ENCODE measurements around the gene FBXL17. TPM values are rescaled to one million over a fixed set of nuclear protein-coding genes. Genes with fewer than 3 reads are reported as not detected.

The FBXL17 gene
- total RNA-seq, 1 donor from 2014 or later: 22.4 TPM

- Histone ChIP-seq H3K4me3 (ENCODE audit: low read length in 3 of 3) (no peak overlapping the region), H3K27ac (ENCODE audit: low read depth, low read length) (no peak overlapping the region), H3K36me3 (ENCODE audit: control insufficient read depth in 3 of 3, insufficient read depth in 3 of 3, low read length in 3 of 3) (peaks cover 0 to 2% (median 0%) of the 10 kb centered on the region in 3 donors), H3K9ac (ENCODE audit: low read depth in 1 of 3, low read length in 3 of 3) (no peak overlapping the region), H3K4me1 (ENCODE audit: control insufficient read depth in 3 of 3, insufficient read depth in 3 of 3, low read length in 3 of 3) (no peaks in the 10 kb centered on the region), H3K9me3 (ENCODE audit: control insufficient read depth in 3 of 3, low read length in 3 of 3) (no peaks in the 10 kb centered on the region), H3K27me3 (ENCODE audit: control insufficient read depth in 3 of 3, insufficient read depth in 3 of 3, low read length in 3 of 3) (no peaks in the 10 kb centered on the region)
These were observed 320.0 kb downstream of the FBXL17 start for GRCh38 chr5:108061941-108062340.

GRCh38 chr5:108060340-108060739 is 321.6 kb downstream of the FBXL17 start:
- Histone ChIP-seq H3K4me1 (ENCODE audit: control insufficient read depth in 3 of 3, insufficient read depth in 3 of 3, low read length in 3 of 3) (no peaks in the 10 kb centered on the region), H3K4me3 (ENCODE audit: low read length in 3 of 3) (no peak overlapping the region), H3K36me3 (ENCODE audit: control insufficient read depth in 3 of 3, insufficient read depth in 3 of 3, low read length in 3 of 3) (peaks cover 0 to 2% (median 0%) of the 10 kb centered on the region in 3 donors), H3K27me3 (ENCODE audit: control insufficient read depth in 3 of 3, insufficient read depth in 3 of 3, low read length in 3 of 3) (no peaks in the 10 kb centered on the region), H3K27ac (ENCODE audit: low read depth, low read length) (no peak overlapping the region), H3K9ac (ENCODE audit: low read depth in 1 of 3, low read length in 3 of 3) (no peak overlapping the region), H3K9me3 (ENCODE audit: control insufficient read depth in 3 of 3, low read length in 3 of 3) (no peaks in the 10 kb centered on the region)

GRCh38 chr5:108059334-108059733 is 322.6 kb downstream of the FBXL17 start:
- Histone ChIP-seq H3K4me3 (ENCODE audit: low read length in 3 of 3) (no peak overlapping the region), H3K27me3 (ENCODE audit: control insufficient read depth in 3 of 3, insufficient read depth in 3 of 3, low read length in 3 of 3) (no peaks in the 10 kb centered on the region), H3K9me3 (ENCODE audit: control insufficient read depth in 3 of 3, low read length in 3 of 3) (no peaks in the 10 kb centered on the region), H3K9ac (ENCODE audit: low read depth in 1 of 3, low read length in 3 of 3) (no peak overlapping the region), H3K4me1 (ENCODE audit: control insufficient read depth in 3 of 3, insufficient read depth in 3 of 3, low read length in 3 of 3) (no peaks in the 10 kb centered on the region), H3K36me3 (ENCODE audit: control insufficient read depth in 3 of 3, insufficient read depth in 3 of 3, low read length in 3 of 3) (peaks cover 0 to 3% (median 0%) of the 10 kb centered on the region in 3 donors), H3K27ac (ENCODE audit: low read depth, low read length) (no peak overlapping the region)

- H3K27me3 ChIP-seq (ENCODE audit: control insufficient read depth in 3 of 3, insufficient read depth in 3 of 3, low read length in 3 of 3): no peaks in the 10 kb centered on the region
- H3K4me3 ChIP-seq (ENCODE audit: low read length in 3 of 3): no peak overlapping the region
- no peaks in the 10 kb centered on the region for H3K4me1 ChIP-seq (ENCODE audit: control insufficient read depth in 3 of 3, insufficient read depth in 3 of 3, low read length in 3 of 3)
- H3K27ac ChIP-seq (ENCODE audit: low read depth, low read length): no peak overlapping the region
- no peak overlapping the region for H3K9ac ChIP-seq (ENCODE audit: low read depth in 1 of 3, low read length in 3 of 3)
- no peaks in the 10 kb centered on the region for H3K9me3 ChIP-seq (ENCODE audit: control insufficient read depth in 3 of 3, low read length in 3 of 3)
- H3K36me3 ChIP-seq (ENCODE audit: control insufficient read depth in 3 of 3, insufficient read depth in 3 of 3, low read length in 3 of 3): peaks cover 0 to 4% (median 0%) of the 10 kb centered on the region in 3 donors
These were observed 327.5 kb downstream of the FBXL17 start for GRCh38 chr5:108054349-108054748.

- H3K9me3 ChIP-seq (ENCODE audit: control insufficient read depth in 3 of 3, low read length in 3 of 3): no peaks in the 10 kb centered on the region
These were observed 334.8 kb downstream of the FBXL17 start for GRCh38 chr5:108046955-108047670.

GRCh38 chr5:108036482-108036881 is 345.4 kb downstream of the FBXL17 start:
- Histone ChIP-seq H3K9ac (ENCODE audit: low read depth in 1 of 3, low read length in 3 of 3) (no peak overlapping the region), H3K9me3 (ENCODE audit: control insufficient read depth in 3 of 3, low read length in 3 of 3) (no peaks in the 10 kb centered on the region), H3K27ac (ENCODE audit: low read depth, low read length) (no peak overlapping the region), H3K4me1 (ENCODE audit: control insufficient read depth in 3 of 3, insufficient read depth in 3 of 3, low read length in 3 of 3) (no peaks in the 10 kb centered on the region), H3K4me3 (ENCODE audit: low read length in 3 of 3) (no peak overlapping the region), H3K36me3 (ENCODE audit: control insufficient read depth in 3 of 3, insufficient read depth in 3 of 3, low read length in 3 of 3) (no peaks in the 10 kb centered on the region), H3K27me3 (ENCODE audit: control insufficient read depth in 3 of 3, insufficient read depth in 3 of 3, low read length in 3 of 3) (no peaks in the 10 kb centered on the region)

More at GRCh38 chr5:108046955-108047670, 334.8 kb downstream of the FBXL17 start:
- Histone ChIP-seq H3K36me3 (ENCODE audit: control insufficient read depth in 3 of 3, insufficient read depth in 3 of 3, low read length in 3 of 3) (no peaks in the 10 kb centered on the region), H3K4me1 (ENCODE audit: control insufficient read depth in 3 of 3, insufficient read depth in 3 of 3, low read length in 3 of 3) (no peaks in the 10 kb centered on the region), H3K9ac (ENCODE audit: low read depth in 1 of 3, low read length in 3 of 3) (no peak overlapping the region), H3K27me3 (ENCODE audit: control insufficient read depth in 3 of 3, insufficient read depth in 3 of 3, low read length in 3 of 3) (no peaks in the 10 kb centered on the region), H3K4me3 (ENCODE audit: low read length in 3 of 3) (no peak overlapping the region), H3K27ac (ENCODE audit: low read depth, low read length) (no peak overlapping the region)

- H3K9ac ChIP-seq (ENCODE audit: low read depth in 1 of 3, low read length in 3 of 3): no peak overlapping the region
- no peak overlapping the region for H3K4me3 ChIP-seq (ENCODE audit: low read length in 3 of 3)
- H3K9me3 ChIP-seq (ENCODE audit: control insufficient read depth in 3 of 3, low read length in 3 of 3): no peaks in the 10 kb centered on the region
- H3K4me1 ChIP-seq (ENCODE audit: control insufficient read depth in 3 of 3, insufficient read depth in 3 of 3, low read length in 3 of 3): no peaks in the 10 kb centered on the region
- no peaks in the 10 kb centered on the region for H3K36me3 ChIP-seq (ENCODE audit: control insufficient read depth in 3 of 3, insufficient read depth in 3 of 3, low read length in 3 of 3)
- H3K27ac ChIP-seq (ENCODE audit: low read depth, low read length): no peak overlapping the region
- no peaks in the 10 kb centered on the region for H3K27me3 ChIP-seq (ENCODE audit: control insufficient read depth in 3 of 3, insufficient read depth in 3 of 3, low read length in 3 of 3)
These were observed 353.0 kb downstream of the FBXL17 start for GRCh38 chr5:108028883-108029282.

GRCh38 chr5:108028412-108028811 is 353.5 kb downstream of the FBXL17 start:
- H3K4me3 ChIP-seq (ENCODE audit: low read length in 3 of 3): no peak overlapping the region
- H3K36me3 ChIP-seq (ENCODE audit: control insufficient read depth in 3 of 3, insufficient read depth in 3 of 3, low read length in 3 of 3): no peaks in the 10 kb centered on the region
- H3K27me3 ChIP-seq (ENCODE audit: control insufficient read depth in 3 of 3, insufficient read depth in 3 of 3, low read length in 3 of 3): no peaks in the 10 kb centered on the region
- H3K9me3 ChIP-seq (ENCODE audit: control insufficient read depth in 3 of 3, low read length in 3 of 3): no peaks in the 10 kb centered on the region
- no peak overlapping the region for H3K9ac ChIP-seq (ENCODE audit: low read depth in 1 of 3, low read length in 3 of 3)
- no peaks in the 10 kb centered on the region for H3K4me1 ChIP-seq (ENCODE audit: control insufficient read depth in 3 of 3, insufficient read depth in 3 of 3, low read length in 3 of 3)
- H3K27ac ChIP-seq (ENCODE audit: low read depth, low read length): no peak overlapping the region

GRCh38 chr5:108025957-108026356 is 355.9 kb downstream of the FBXL17 start:
- Histone ChIP-seq H3K4me3 (ENCODE audit: low read length in 3 of 3) (no peak overlapping the region), H3K36me3 (ENCODE audit: control insufficient read depth in 3 of 3, insufficient read depth in 3 of 3, low read length in 3 of 3) (no peaks in the 10 kb centered on the region), H3K9ac (ENCODE audit: low read depth in 1 of 3, low read length in 3 of 3) (no peak overlapping the region), H3K9me3 (ENCODE audit: control insufficient read depth in 3 of 3, low read length in 3 of 3) (no peaks in the 10 kb centered on the region), H3K27me3 (ENCODE audit: control insufficient read depth in 3 of 3, insufficient read depth in 3 of 3, low read length in 3 of 3) (no peaks in the 10 kb centered on the region), H3K4me1 (ENCODE audit: control insufficient read depth in 3 of 3, insufficient read depth in 3 of 3, low read length in 3 of 3) (no peaks in the 10 kb centered on the region), H3K27ac (ENCODE audit: low read depth, low read length) (no peak overlapping the region)

- H3K9ac ChIP-seq (ENCODE audit: low read depth in 1 of 3, low read length in 3 of 3): no peak overlapping the region
- H3K4me3 ChIP-seq (ENCODE audit: low read length in 3 of 3): no peak overlapping the region
- H3K4me1 ChIP-seq (ENCODE audit: control insufficient read depth in 3 of 3, insufficient read depth in 3 of 3, low read length in 3 of 3): no peaks in the 10 kb centered on the region
- H3K27me3 ChIP-seq (ENCODE audit: control insufficient read depth in 3 of 3, insufficient read depth in 3 of 3, low read length in 3 of 3): no peaks in the 10 kb centered on the region
- H3K9me3 ChIP-seq (ENCODE audit: control insufficient read depth in 3 of 3, low read length in 3 of 3): no peaks in the 10 kb centered on the region
- H3K27ac ChIP-seq (ENCODE audit: low read depth, low read length): no peak overlapping the region
- H3K36me3 ChIP-seq (ENCODE audit: control insufficient read depth in 3 of 3, insufficient read depth in 3 of 3, low read length in 3 of 3): no peaks in the 10 kb centered on the region
These were observed 356.9 kb downstream of the FBXL17 start for GRCh38 chr5:108024986-108025385.
